ENCODE data around the gene DGKH.

The DGKH gene

DNA sequence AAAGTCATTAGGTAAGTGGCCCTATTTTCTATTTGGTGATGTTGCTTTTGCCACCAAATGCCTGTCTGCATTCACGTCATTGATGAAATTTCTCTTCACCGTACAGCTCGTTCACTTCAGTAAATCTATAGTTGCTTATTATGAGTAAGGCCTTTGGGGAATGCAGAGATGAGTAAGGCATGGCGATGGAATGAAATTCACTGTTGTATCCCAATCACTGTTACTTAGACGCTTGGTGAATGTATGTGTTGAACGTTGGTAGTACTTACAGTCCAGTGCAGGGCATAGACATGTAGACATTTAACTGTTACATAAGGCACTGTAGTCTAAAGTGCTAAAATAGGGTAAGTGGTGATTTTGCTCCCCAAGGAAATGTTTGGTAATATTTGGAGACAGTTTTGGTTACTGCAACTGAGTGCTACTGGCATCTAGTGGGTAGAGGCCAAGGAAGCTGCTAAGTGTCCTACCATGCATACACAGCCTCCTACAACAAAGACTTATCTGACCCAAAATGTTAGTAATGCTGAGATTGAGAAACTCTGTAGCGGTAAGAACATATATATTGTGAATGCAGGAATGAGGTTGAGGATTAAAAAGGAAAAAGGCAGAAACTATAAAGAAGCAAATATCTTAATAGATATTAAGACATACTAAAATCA, 229.3 kb downstream of the DGKH start:
- in situ Hi-C loops (cut with HindIII; ENCODE audit: low pct_ligation_motif_present, low sequenced_read_pairs): no loop called here
- H3K4me3 ChIP-seq (ENCODE audit: low read depth, low read length): no peak overlapping the region
- TF ChIP-seq, protein P1, sequence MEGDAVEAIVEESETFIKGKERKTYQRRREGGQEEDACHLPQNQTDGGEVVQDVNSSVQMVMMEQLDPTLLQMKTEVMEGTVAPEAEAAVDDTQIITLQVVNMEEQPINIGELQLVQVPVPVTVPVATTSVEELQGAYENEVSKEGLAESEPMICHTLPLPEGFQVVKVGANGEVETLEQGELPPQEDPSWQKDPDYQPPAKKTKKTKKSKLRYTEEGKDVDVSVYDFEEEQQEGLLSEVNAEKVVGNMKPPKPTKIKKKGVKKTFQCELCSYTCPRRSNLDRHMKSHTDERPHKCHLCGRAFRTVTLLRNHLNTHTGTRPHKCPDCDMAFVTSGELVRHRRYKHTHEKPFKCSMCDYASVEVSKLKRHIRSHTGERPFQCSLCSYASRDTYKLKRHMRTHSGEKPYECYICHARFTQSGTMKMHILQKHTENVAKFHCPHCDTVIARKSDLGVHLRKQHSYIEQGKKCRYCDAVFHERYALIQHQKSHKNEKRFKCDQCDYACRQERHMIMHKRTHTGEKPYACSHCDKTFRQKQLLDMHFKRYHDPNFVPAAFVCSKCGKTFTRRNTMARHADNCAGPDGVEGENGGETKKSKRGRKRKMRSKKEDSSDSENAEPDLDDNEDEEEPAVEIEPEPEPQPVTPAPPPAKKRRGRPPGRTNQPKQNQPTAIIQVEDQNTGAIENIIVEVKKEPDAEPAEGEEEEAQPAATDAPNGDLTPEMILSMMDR (IDR thresholded peaks at IDR 0.05; ENCODE audit: low read depth, low read length, missing control alignments): no peak
- no peaks in the 10 kb centered on the region for H3K27me3 ChIP-seq (replicated peaks)
- DNase-seq: peak; percentile 44
- peak overlapping the region; percentile 20 for H3K27ac ChIP-seq
- H3K36me3 ChIP-seq (replicated peaks): no peaks in the 10 kb centered on the region

DNA sequence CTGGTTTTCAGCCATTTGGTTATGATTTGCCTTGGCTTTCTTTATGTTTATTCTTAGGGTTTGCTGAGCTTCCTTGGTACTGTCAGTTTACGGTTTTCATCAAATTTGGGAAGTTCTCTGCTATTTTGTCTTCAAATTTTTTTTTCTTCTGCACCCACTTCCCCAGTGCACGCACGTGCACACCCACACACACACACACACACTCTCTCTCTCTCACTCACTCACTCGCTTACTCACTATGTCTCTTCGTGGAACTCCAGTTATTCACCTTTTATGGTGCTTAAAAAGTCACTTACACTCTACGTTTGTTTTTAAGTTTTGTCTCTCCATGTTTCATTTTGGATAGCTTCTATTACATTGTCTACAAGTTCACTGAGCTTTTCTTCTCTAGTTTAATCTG, 230.6 kb downstream of the DGKH start:
- H3K27ac ChIP-seq: no peak overlapping the region
- DNase-seq: no peak

DNA sequence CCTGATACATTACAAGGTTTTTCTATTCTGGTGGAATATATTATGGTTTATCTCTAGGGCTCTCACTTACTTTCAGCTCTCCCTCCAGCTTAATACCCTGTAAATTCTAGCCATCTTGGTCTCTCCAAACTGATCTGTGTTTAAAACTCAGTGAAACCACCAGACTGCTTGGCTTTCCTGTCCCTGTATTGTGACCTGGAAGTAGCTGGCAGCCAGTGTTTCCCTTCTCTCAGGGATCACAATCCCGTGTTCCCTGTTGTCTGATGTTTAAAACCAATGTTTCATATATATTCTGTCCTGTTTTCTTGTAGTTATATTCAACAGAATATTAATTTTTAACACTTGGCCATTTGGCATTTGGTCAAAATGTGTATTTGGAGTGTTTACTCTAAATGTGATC, 231.5 kb downstream of the DGKH start:
- no peak for DNase-seq
- Histone ChIP-seq H3K4me3 (ENCODE audit: low read depth, low read length) (no peak overlapping the region), H3K36me3 (replicated peaks) (no peaks in the 10 kb centered on the region), H3K27ac (no peak overlapping the region), H3K27me3 (replicated peaks) (no peaks in the 10 kb centered on the region)
- in situ Hi-C loops (cut with HindIII; ENCODE audit: low pct_ligation_motif_present, low sequenced_read_pairs): no loop called here
- TF ChIP-seq, protein P1 (IDR thresholded peaks at IDR 0.05; ENCODE audit: low read depth, low read length, missing control alignments): no peak

More for the DNA sequence above, 230.6 kb downstream of the DGKH start:
- H3K27me3 ChIP-seq (replicated peaks): no peaks in the 10 kb centered on the region
- in situ Hi-C loops (cut with HindIII; ENCODE audit: low pct_ligation_motif_present, low sequenced_read_pairs): no loop called here
- no peak overlapping the region for H3K4me3 ChIP-seq (ENCODE audit: low read depth, low read length)
- H3K36me3 ChIP-seq (replicated peaks): no peaks in the 10 kb centered on the region
- TF ChIP-seq, protein P1 (IDR thresholded peaks at IDR 0.05; ENCODE audit: low read depth, low read length, missing control alignments): no peak

DNA sequence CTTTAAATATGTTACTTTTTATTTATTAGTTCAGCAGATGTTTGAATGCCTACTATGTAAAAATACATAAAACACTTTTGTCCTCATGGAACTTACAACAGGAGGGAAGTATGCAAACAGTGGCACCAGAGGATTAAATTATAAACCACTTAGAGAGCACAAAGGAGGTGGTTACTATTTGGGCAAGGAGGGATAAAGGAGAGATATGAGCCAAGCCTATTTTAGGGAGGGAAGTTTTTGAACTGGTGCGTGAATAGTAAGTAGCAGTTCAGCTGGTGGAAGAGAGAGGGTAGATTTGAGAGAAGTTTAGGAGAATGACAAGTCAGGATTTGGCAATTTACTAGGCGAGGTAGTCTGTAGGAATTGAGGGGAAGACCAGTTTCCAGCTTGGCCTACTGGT, 232.1 kb downstream of the DGKH start:
- no peak overlapping the region for H3K27ac ChIP-seq
- no peak overlapping the region for H3K4me3 ChIP-seq (ENCODE audit: low read depth, low read length)
- TF ChIP-seq, protein P1 (IDR thresholded peaks at IDR 0.05; ENCODE audit: low read depth, low read length, missing control alignments): no peak
- DNase-seq: no peak
- H3K27me3 ChIP-seq (replicated peaks): no peaks in the 10 kb centered on the region
- in situ Hi-C loops (cut with HindIII; ENCODE audit: low pct_ligation_motif_present, low sequenced_read_pairs): no loop called here
- no peaks in the 10 kb centered on the region for H3K36me3 ChIP-seq (replicated peaks)

DNA sequence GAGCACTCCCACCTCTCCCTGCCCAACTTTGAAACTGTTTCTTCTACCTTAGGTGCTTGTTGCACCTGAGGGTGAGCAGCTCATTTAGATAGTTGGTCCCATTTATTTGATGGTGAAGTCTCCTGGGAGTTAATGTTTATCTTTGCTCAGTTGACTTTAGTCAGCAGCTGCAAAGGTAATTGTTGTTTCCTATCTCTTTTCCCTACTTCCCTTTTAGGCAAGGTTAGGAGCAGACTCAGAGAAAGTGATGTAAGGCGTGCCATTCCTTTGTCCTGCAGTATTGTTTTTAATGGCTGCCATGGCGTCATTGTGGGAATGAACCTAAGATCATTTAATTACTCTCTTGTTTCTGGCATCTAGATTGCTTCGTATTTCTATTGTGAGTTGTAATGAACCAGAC, 235.1 kb downstream of the DGKH start:
- no peak for DNase-seq
- Histone ChIP-seq H3K4me3 (ENCODE audit: low read depth, low read length) (no peak overlapping the region), H3K27me3 (replicated peaks) (no peaks in the 10 kb centered on the region), H3K36me3 (replicated peaks) (peaks cover 6% of the 10 kb centered on the region), H3K27ac (no peak overlapping the region)
- in situ Hi-C loops (cut with HindIII; ENCODE audit: low pct_ligation_motif_present, low sequenced_read_pairs): no loop called here
- TF ChIP-seq, protein P1 (IDR thresholded peaks at IDR 0.05; ENCODE audit: low read depth, low read length, missing control alignments): no peak

DNA sequence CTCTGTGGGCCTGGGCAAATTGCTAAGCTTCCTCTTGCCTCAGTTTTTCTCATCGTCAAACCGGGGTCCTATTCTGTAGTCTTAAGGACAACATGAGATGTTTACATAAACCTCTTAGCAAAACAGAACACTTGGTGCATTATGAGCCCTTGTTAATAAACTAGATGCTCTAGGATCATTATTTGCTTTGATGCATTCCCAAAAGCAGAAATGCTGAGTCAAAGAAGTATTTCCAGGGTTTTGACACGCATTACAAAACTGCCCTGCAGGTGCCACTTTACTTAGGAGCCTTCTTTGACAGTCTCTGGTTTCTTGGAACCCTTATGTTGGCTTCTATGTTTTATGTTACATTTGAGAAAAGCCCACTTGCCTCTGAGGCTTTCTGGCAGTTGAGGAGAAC, 235.6 kb downstream of the DGKH start:
- Histone ChIP-seq H3K27ac (no peak overlapping the region), H3K4me3 (ENCODE audit: low read depth, low read length) (no peak overlapping the region), H3K36me3 (replicated peaks) (peaks cover 6% of the 10 kb centered on the region), H3K27me3 (replicated peaks) (no peaks in the 10 kb centered on the region)
- TF ChIP-seq, protein P1 (IDR thresholded peaks at IDR 0.05; ENCODE audit: low read depth, low read length, missing control alignments): no peak
- in situ Hi-C loops (cut with HindIII; ENCODE audit: low pct_ligation_motif_present, low sequenced_read_pairs): no loop called here
- DNase-seq: no peak

Data from brain microvascular endothelial cell (primary cell).